ENCODE measurements around the gene IFNA7.
"Not testable (repeated sequence)": the region's sequence is repeated elsewhere in the genome, so short reads cannot be mapped to it uniquely, and the experiment has no call there.

IFNA7 gene

DNA sequence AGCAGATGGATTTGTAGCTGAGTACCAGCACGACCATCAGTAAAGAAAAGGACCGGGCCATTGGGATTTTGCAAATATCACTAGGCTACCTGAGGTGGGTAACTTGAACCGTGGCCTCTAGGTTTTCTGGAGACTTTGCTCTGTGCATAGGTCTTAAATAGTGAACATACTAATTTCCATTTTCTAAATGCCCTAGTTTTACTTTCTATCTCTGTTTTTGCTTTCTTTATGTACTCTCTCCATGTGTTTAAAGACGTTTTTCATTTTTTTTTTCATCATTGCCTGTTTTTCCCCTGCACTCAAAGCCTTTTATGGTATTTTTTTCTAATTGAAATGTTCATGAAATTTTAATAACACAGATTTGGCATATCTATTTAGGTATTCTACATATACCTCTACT lies at the start of gene IFNA7:
Gene IFNA7, minus strand, starts transcription at position 101 of the 400 bp plus-strand sequence. Its CDS starts 40 bp downstream, at position 61.
- not testable (repeated sequence) for H3K27me3 ChIP-seq (ENCODE audit: control insufficient read depth, insufficient read depth, low read length); H3K4me3 ChIP-seq (ENCODE audit: low read length); H3K9me3 ChIP-seq (ENCODE audit: control insufficient read depth, insufficient read depth, low read length); H3K4me1 ChIP-seq (ENCODE audit: control insufficient read depth, insufficient read depth, low read length); DNase-seq (ENCODE audit: low read depth, low spot score); H3K36me3 ChIP-seq (ENCODE audit: control insufficient read depth, insufficient read depth, low read length); H3K27ac ChIP-seq (ENCODE audit: low read length)
- WGBS (ENCODE audit: insufficient coverage, insufficient read length), result no CpG with 5 or more reads among the region's 4 CpGs

GRCh38 chr9:21251638-21252037 lies 49.6 kb upstream of the IFNA7 start:
- H3K27me3 ChIP-seq (ENCODE audit: control insufficient read depth, insufficient read depth, low read length), result no peaks in the 10 kb centered on the region
- no peaks in the 10 kb centered on the region for H3K36me3 ChIP-seq (ENCODE audit: control insufficient read depth, insufficient read depth, low read length)
- DNase-seq (ENCODE audit: low read depth, low spot score), result no peak
- no peaks in the 10 kb centered on the region for H3K9me3 ChIP-seq (ENCODE audit: control insufficient read depth, insufficient read depth, low read length)
- no peak overlapping the region for H3K27ac ChIP-seq (ENCODE audit: low read length)
- peaks cover 3% of the 10 kb centered on the region; the same call in 1 of the 2 replicates for H3K4me1 ChIP-seq (ENCODE audit: control insufficient read depth, insufficient read depth, low read length)
- no CpG with 5 or more reads among the region's 4 CpGs for WGBS (ENCODE audit: insufficient coverage, insufficient read length)
- H3K4me3 ChIP-seq (ENCODE audit: low read length), result no peak overlapping the region

DNA sequence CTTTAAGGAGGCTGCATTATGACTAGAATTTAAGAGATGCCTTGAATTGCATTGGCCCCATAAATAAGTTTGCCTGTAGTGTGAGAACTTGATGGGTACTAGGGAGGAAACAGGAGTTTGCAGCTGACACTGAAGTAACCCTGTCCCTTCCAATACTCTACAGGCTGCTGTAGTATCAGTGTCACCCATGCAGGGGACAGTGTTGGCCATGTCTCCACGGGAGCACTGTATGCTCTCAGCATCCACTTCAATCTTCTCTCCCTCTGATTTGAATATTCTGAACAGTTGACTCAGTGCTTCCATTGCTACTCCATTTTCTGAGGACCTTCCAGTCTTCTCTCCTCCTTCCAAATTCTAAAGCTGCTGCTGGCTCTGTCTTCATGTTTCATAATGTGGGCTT lies 49.2 kb upstream of the IFNA7 start:
- no peaks in the 10 kb centered on the region for H3K9me3 ChIP-seq (ENCODE audit: control insufficient read depth, insufficient read depth, low read length)
- WGBS (ENCODE audit: insufficient coverage, insufficient read length), result no CpG with 5 or more reads among the region's 1 CpG
- no peak overlapping the region for H3K27ac ChIP-seq (ENCODE audit: low read length)
- no peaks in the 10 kb centered on the region for H3K36me3 ChIP-seq (ENCODE audit: control insufficient read depth, insufficient read depth, low read length)
- no peak for DNase-seq (ENCODE audit: low read depth, low spot score)
- peaks cover 3% of the 10 kb centered on the region; the same call in 1 of the 2 replicates for H3K4me1 ChIP-seq (ENCODE audit: control insufficient read depth, insufficient read depth, low read length)
- no peak overlapping the region for H3K4me3 ChIP-seq (ENCODE audit: low read length)
- H3K27me3 ChIP-seq (ENCODE audit: control insufficient read depth, insufficient read depth, low read length), result no peaks in the 10 kb centered on the region

DNA sequence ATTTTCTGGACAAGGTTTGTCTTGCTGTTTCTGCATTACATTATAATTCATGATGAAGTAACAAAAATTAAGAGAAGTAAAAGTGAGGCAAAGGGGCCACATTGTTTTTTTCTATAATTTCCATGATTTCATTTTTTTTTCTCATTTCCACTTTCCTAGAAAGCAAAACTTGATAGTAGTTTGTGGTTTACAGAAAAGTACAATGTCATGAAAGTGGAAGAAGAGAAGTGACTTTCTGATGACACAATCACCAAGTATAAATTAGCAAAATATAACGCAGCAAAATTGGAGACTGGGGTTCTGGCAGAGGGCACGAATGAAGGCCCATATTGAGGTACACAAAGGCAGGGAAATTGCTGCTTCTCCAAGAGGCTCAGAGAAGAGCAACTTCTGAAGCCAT lies 42.8 kb upstream of the IFNA7 start:
- no CpG with 5 or more reads among the region's 2 CpGs for WGBS (ENCODE audit: insufficient coverage, insufficient read length)
- H3K27me3 ChIP-seq (ENCODE audit: control insufficient read depth, insufficient read depth, low read length), result no peaks in the 10 kb centered on the region

GRCh38 chr9:21239911-21240310 lies 37.9 kb upstream of the IFNA7 start, which contains the start of gene IFNA14:
Gene IFNA14, minus strand, starts transcription at chr9:21240005. Its CDS starts 70 bp downstream, at chr9:21239935.
- Histone ChIP-seq H3K9me3 (ENCODE audit: control insufficient read depth, insufficient read depth, low read length) (no peaks in the 10 kb centered on the region), H3K27ac (ENCODE audit: low read length) (no peak within 1 kb of the TSS), H3K27me3 (ENCODE audit: control insufficient read depth, insufficient read depth, low read length) (no peaks in the 10 kb centered on the region), H3K4me3 (ENCODE audit: low read length) (no peak within 1 kb of the TSS), H3K36me3 (ENCODE audit: control insufficient read depth, insufficient read depth, low read length) (no peaks in the 10 kb centered on the region), H3K4me1 (ENCODE audit: control insufficient read depth, insufficient read depth, low read length) (no peaks in the 10 kb centered on the region)
- no peak for DNase-seq (ENCODE audit: low read depth, low spot score)
- no CpG with 5 or more reads among the region's 2 CpGs for WGBS (ENCODE audit: insufficient coverage, insufficient read length)

More for the DNA sequence above, 42.8 kb upstream of the IFNA7 start:
- Histone ChIP-seq H3K9me3 (ENCODE audit: control insufficient read depth, insufficient read depth, low read length) (no peaks in the 10 kb centered on the region), H3K4me1 (ENCODE audit: control insufficient read depth, insufficient read depth, low read length) (no peaks in the 10 kb centered on the region), H3K4me3 (ENCODE audit: low read length) (no peak overlapping the region), H3K27ac (ENCODE audit: low read length) (no peak overlapping the region), H3K36me3 (ENCODE audit: control insufficient read depth, insufficient read depth, low read length) (no peaks in the 10 kb centered on the region)
- DNase-seq (ENCODE audit: low read depth, low spot score), result no peak

- H3K36me3 ChIP-seq (ENCODE audit: control insufficient read depth, insufficient read depth, low read length); DNase-seq (ENCODE audit: low read depth, low spot score); H3K9me3 ChIP-seq (ENCODE audit: control insufficient read depth, insufficient read depth, low read length); H3K4me3 ChIP-seq (ENCODE audit: low read length); H3K4me1 ChIP-seq (ENCODE audit: control insufficient read depth, insufficient read depth, low read length); H3K27me3 ChIP-seq (ENCODE audit: control insufficient read depth, insufficient read depth, low read length); H3K27ac ChIP-seq (ENCODE audit: low read length): not testable (repeated sequence)
- no CpG with 5 or more reads among the region's 1 CpG for WGBS (ENCODE audit: insufficient coverage, insufficient read length)
These were observed 34.3 kb upstream of the IFNA7 start for GRCh38 chr9:21236360-21236714.

DNA sequence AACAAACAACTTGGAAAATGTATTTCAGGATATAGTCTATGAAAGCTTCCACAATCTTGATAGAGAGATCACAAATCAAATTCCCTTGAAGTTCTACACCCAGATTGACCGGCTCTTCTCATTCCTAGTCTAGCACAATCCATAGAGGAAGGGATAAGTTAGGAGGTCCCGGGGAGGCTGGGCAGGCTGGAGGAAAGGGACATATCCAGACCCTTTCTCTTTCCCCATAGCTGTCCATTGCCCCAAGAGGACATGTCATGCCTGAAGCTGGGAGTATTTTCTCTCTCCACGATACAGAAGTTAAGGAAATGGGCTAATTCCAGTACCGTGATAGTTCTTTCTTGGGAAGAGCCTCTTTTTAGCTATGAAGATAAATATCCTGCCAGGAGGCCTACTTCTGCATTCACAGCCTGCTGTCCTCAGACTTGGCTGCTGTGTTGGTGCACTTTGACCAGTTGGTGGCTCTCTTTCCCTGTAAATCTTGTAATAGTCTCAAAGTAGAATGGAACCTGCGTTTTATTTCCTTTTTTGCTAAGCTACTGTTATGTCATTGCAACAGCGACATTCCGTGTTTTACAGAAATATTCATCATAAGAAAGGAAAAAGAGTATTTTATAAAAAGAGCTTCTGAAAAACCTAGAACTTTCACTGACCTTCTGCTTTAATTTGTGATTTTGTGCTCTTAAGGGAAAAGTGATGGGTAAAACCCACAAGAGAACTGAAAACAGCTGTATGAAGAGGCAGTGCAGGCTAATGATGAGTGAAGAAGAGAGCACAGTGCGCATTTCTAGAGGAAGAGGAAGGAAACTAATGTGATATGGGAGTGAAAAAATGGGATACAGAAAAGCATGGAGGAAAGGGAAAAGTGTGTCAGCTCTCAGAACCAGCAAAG lies 33.7 kb upstream of the IFNA7 start:
- H3K27ac ChIP-seq (ENCODE audit: low read length); DNase-seq (ENCODE audit: low read depth, low spot score); H3K36me3 ChIP-seq (ENCODE audit: control insufficient read depth, insufficient read depth, low read length); H3K4me3 ChIP-seq (ENCODE audit: low read length); H3K27me3 ChIP-seq (ENCODE audit: control insufficient read depth, insufficient read depth, low read length); H3K4me1 ChIP-seq (ENCODE audit: control insufficient read depth, insufficient read depth, low read length); H3K9me3 ChIP-seq (ENCODE audit: control insufficient read depth, insufficient read depth, low read length): not testable (repeated sequence)
- WGBS (ENCODE audit: insufficient coverage, insufficient read length), result no CpG with 5 or more reads among the region's 8 CpGs

GRCh38 chr9:21234153-21234687 lies 32.2 kb upstream of the IFNA7 start:
- WGBS (ENCODE audit: insufficient coverage, insufficient read length), result no CpG with 5 or more reads among the region's 4 CpGs
- H3K4me3 ChIP-seq (ENCODE audit: low read length), result no peak overlapping the region
- DNase-seq (ENCODE audit: low read depth, low spot score), result no peak
- no peaks in the 10 kb centered on the region for H3K4me1 ChIP-seq (ENCODE audit: control insufficient read depth, insufficient read depth, low read length)
- no peaks in the 10 kb centered on the region for H3K9me3 ChIP-seq (ENCODE audit: control insufficient read depth, insufficient read depth, low read length)
- no peaks in the 10 kb centered on the region for H3K27me3 ChIP-seq (ENCODE audit: control insufficient read depth, insufficient read depth, low read length)
- no peaks in the 10 kb centered on the region for H3K36me3 ChIP-seq (ENCODE audit: control insufficient read depth, insufficient read depth, low read length)
- H3K27ac ChIP-seq (ENCODE audit: low read length), result no peak overlapping the region

- no CpG with 5 or more reads among the region's 2 CpGs for WGBS (ENCODE audit: insufficient coverage, insufficient read length)
- Histone ChIP-seq H3K36me3 (ENCODE audit: control insufficient read depth, insufficient read depth, low read length) (no peaks in the 10 kb centered on the region), H3K4me1 (ENCODE audit: control insufficient read depth, insufficient read depth, low read length) (no peaks in the 10 kb centered on the region), H3K27ac (ENCODE audit: low read length) (no peak overlapping the region), H3K9me3 (ENCODE audit: control insufficient read depth, insufficient read depth, low read length) (no peaks in the 10 kb centered on the region), H3K4me3 (ENCODE audit: low read length) (no peak overlapping the region), H3K27me3 (ENCODE audit: control insufficient read depth, insufficient read depth, low read length) (no peaks in the 10 kb centered on the region)
- DNase-seq (ENCODE audit: low read depth, low spot score), result no peak
These were observed 31.3 kb upstream of the IFNA7 start for GRCh38 chr9:21233258-21233657.

- no peaks in the 10 kb centered on the region for H3K9me3 ChIP-seq (ENCODE audit: control insufficient read depth, insufficient read depth, low read length)
- WGBS (ENCODE audit: insufficient coverage, insufficient read length), result no CpG with 5 or more reads among the region's 2 CpGs
- H3K4me3 ChIP-seq (ENCODE audit: low read length), result no peak within 1 kb of the TSS
These were observed 26.1 kb upstream of the IFNA7 start, which contains the start of gene IFNA17 for GRCh38 chr9:21228122-21228521. Gene IFNA17, minus strand, starts transcription at chr9:21228222. Its CDS starts 49 bp downstream, at chr9:21228173.

More at GRCh38 chr9:21228122-21228521, 26.1 kb upstream of the IFNA7 start, which contains the start of gene IFNA17:
- no peaks in the 10 kb centered on the region for H3K4me1 ChIP-seq (ENCODE audit: control insufficient read depth, insufficient read depth, low read length)
- no peak within 1 kb of the TSS for H3K27ac ChIP-seq (ENCODE audit: low read length)
- no peak for DNase-seq (ENCODE audit: low read depth, low spot score)
- no peaks in the 10 kb centered on the region for H3K36me3 ChIP-seq (ENCODE audit: control insufficient read depth, insufficient read depth, low read length)
- no peaks in the 10 kb centered on the region for H3K27me3 ChIP-seq (ENCODE audit: control insufficient read depth, insufficient read depth, low read length)
